ENCODE results near the gene DDX27.

The DDX27 gene

DNA sequence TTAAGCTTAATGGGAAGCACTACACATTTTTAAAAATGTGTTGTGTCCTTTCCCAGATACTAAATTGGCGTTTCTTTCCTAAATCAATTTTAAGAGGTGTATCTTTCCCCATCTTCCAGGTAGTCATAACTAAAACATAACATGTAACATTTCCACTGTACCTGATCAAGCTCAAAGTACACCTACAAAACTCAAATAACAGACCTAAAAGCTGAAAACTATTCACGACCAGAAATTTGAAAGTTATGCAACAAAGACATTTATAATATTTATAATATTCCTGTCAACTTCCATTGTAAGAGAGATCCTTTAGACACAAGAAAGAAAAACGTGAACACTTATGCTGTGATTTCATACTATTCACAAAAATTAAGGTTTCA lies 34.5 kb upstream of the DDX27 start:
- no peaks in the 10 kb centered on the region for H3K36me3 ChIP-seq (ENCODE audit: insufficient read depth, low read length)
- H3K9me2 ChIP-seq (replicated peaks; ENCODE audit: low read depth, low read length), result no peaks in the 10 kb centered on the region
- H3K27me3 ChIP-seq (ENCODE audit: insufficient read depth, low read length, poor library complexity, severe bottlenecking), result no peaks in the 10 kb centered on the region
- H4K20me1 ChIP-seq (ENCODE audit: insufficient read depth, low read length, poor library complexity, severe bottlenecking), result peaks cover 70% of the 10 kb centered on the region
- no peak overlapping the region for H2AFZ ChIP-seq (ENCODE audit: low read length)
- H3K9ac ChIP-seq (ENCODE audit: low read depth, low read length, poor library complexity, severe bottlenecking), result peak overlapping the region; percentile 69
- no peaks in the 10 kb centered on the region for H3K9me3 ChIP-seq (ENCODE audit: insufficient read depth, low read depth, low read length)
- H3F3A ChIP-seq (ENCODE audit: low read depth), result peaks cover 3% of the 10 kb centered on the region; the same call in 1 of the 2 replicates
- peaks cover 84% of the 10 kb centered on the region for H3K79me2 ChIP-seq (ENCODE audit: insufficient read depth, low read length)
- H3K4me3 ChIP-seq (ENCODE audit: low read length, poor library complexity, severe bottlenecking), result peak overlapping the region; percentile 85
- H3K4me2 ChIP-seq (ENCODE audit: low read depth, low read length, poor library complexity, severe bottlenecking), result peak overlapping the region; percentile 87
- H3K4me1 ChIP-seq (ENCODE audit: insufficient read depth, low read length, poor library complexity, severe bottlenecking), result peaks cover 60% of the 10 kb centered on the region
- TF ChIP-seq, protein P1, sequence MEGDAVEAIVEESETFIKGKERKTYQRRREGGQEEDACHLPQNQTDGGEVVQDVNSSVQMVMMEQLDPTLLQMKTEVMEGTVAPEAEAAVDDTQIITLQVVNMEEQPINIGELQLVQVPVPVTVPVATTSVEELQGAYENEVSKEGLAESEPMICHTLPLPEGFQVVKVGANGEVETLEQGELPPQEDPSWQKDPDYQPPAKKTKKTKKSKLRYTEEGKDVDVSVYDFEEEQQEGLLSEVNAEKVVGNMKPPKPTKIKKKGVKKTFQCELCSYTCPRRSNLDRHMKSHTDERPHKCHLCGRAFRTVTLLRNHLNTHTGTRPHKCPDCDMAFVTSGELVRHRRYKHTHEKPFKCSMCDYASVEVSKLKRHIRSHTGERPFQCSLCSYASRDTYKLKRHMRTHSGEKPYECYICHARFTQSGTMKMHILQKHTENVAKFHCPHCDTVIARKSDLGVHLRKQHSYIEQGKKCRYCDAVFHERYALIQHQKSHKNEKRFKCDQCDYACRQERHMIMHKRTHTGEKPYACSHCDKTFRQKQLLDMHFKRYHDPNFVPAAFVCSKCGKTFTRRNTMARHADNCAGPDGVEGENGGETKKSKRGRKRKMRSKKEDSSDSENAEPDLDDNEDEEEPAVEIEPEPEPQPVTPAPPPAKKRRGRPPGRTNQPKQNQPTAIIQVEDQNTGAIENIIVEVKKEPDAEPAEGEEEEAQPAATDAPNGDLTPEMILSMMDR (conservative IDR thresholded peaks at IDR 0.05; ENCODE audit: low read length), result no peak
- no peak for TF ChIP-seq EZH2phosphoT487 (IDR thresholded peaks at IDR 0.05; ENCODE audit: borderline replicate concordance)

DNA sequence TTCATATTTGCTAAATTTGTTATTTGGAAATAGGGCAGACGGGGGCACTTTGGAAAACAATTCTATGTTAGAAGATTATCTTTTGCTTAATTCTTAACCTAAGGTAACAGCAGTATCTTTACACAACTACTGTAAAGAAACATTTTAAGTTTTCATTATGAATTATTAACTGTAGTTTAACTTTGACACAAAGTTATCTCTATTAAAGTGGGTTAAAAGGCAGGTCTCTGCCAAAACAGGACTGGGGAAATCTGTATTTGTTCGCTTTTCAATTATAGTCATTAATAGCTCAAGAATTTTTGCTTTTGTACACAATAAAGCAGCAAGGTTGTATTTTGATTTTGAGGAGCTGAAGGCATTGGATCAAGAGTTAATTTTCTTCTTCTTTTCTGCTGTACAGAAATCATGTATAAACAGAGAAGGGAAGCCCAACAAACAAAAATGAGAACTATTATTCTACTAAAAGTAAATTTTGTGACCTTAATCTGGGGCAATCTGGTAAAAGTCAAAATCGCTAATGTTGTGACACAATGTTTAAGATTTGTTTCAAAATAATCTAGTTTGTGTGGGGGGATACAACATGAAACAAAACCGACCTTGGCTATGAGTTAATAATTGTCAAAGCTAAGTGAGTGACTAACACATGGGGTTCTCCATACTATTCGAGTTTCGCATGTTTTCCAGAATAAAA lies 34.0 kb upstream of the DDX27 start:
- Histone ChIP-seq H3K36me3 (ENCODE audit: insufficient read depth, low read length) (no peaks in the 10 kb centered on the region), H3K9me2 (replicated peaks; ENCODE audit: low read depth, low read length) (no peaks in the 10 kb centered on the region), H3K4me2 (ENCODE audit: low read depth, low read length, poor library complexity, severe bottlenecking) (peak overlapping the region; percentile 87), H3K4me1 (ENCODE audit: insufficient read depth, low read length, poor library complexity, severe bottlenecking) (peaks cover 55% of the 10 kb centered on the region), H3K27me3 (ENCODE audit: insufficient read depth, low read length, poor library complexity, severe bottlenecking) (no peaks in the 10 kb centered on the region), H3K9ac (ENCODE audit: low read depth, low read length, poor library complexity, severe bottlenecking) (peak overlapping the region; percentile 69), H3K79me2 (ENCODE audit: insufficient read depth, low read length) (peaks cover 79% of the 10 kb centered on the region), H4K20me1 (ENCODE audit: insufficient read depth, low read length, poor library complexity, severe bottlenecking) (peaks cover 66% of the 10 kb centered on the region), H3K9me3 (ENCODE audit: insufficient read depth, low read depth, low read length) (no peaks in the 10 kb centered on the region), H2AFZ (ENCODE audit: low read length) (no peak overlapping the region), H3F3A (ENCODE audit: low read depth) (peaks cover 3% of the 10 kb centered on the region; the same call in 1 of the 2 replicates), H3K4me3 (ENCODE audit: low read length, poor library complexity, severe bottlenecking) (peak overlapping the region; percentile 85)
- TF ChIP-seq, protein P1 (conservative IDR thresholded peaks at IDR 0.05; ENCODE audit: low read length), result no peak
- no peak for TF ChIP-seq EZH2phosphoT487 (IDR thresholded peaks at IDR 0.05; ENCODE audit: borderline replicate concordance)

GRCh38 chr20:49186535-49187329 lies 32.5 kb upstream of the DDX27 start:
- H3K9me2 ChIP-seq (replicated peaks; ENCODE audit: low read depth, low read length), result no peaks in the 10 kb centered on the region
- peaks cover 64% of the 10 kb centered on the region for H3K79me2 ChIP-seq (ENCODE audit: insufficient read depth, low read length)
- H3K27me3 ChIP-seq (ENCODE audit: insufficient read depth, low read length, poor library complexity, severe bottlenecking), result no peaks in the 10 kb centered on the region
- 0 out of 2 replicates have a peak overlapping the region, but pooled peaks have one; percentile 2 for H2AFZ ChIP-seq (ENCODE audit: low read length)
- peak overlapping the region; percentile 87 for H3K4me2 ChIP-seq (ENCODE audit: low read depth, low read length, poor library complexity, severe bottlenecking)
- peaks cover 52% of the 10 kb centered on the region for H4K20me1 ChIP-seq (ENCODE audit: insufficient read depth, low read length, poor library complexity, severe bottlenecking)
- peaks cover 43% of the 10 kb centered on the region for H3K4me1 ChIP-seq (ENCODE audit: insufficient read depth, low read length, poor library complexity, severe bottlenecking)
- H3K9ac ChIP-seq (ENCODE audit: low read depth, low read length, poor library complexity, severe bottlenecking), result peak overlapping the region; percentile 69
- no peaks in the 10 kb centered on the region for H3K9me3 ChIP-seq (ENCODE audit: insufficient read depth, low read depth, low read length)
- peaks cover 3% of the 10 kb centered on the region; the same call in 1 of the 2 replicates for H3F3A ChIP-seq (ENCODE audit: low read depth)
- peak overlapping the region; percentile 85 for H3K4me3 ChIP-seq (ENCODE audit: low read length, poor library complexity, severe bottlenecking)
- TF ChIP-seq, protein P1 (conservative IDR thresholded peaks at IDR 0.05; ENCODE audit: low read length), result no peak
- no peak for TF ChIP-seq EZH2phosphoT487 (IDR thresholded peaks at IDR 0.05; ENCODE audit: borderline replicate concordance)
- no peaks in the 10 kb centered on the region for H3K36me3 ChIP-seq (ENCODE audit: insufficient read depth, low read length)
